ENCODE measurements around the gene CSNK2A2.
A peak's percentile ranks its signal among the peaks of the same experiment; 100 is the strongest.

Gene CSNK2A2

GRCh38 chr16:58129097-58129936, 68.6 kb downstream of the CSNK2A2 start, which contains the start of gene CFAP20:
TSS of gene CFAP20 (minus strand) at chr16:58129381. CDS start at chr16:58129115, 266 bp downstream.
- peak within 1 kb of the TSS; percentile 90 for H3K4me3 ChIP-seq (ENCODE audit: control insufficient read depth, low read depth, low read length)
- peak; percentile 100 for DNase-seq (ENCODE audit: low read depth)
- TF ChIP-seq CTCF (conservative IDR thresholded peaks at IDR 0.05; ENCODE audit: control insufficient read depth, insufficient read depth, low read depth, low read length), result no peak

GRCh38 chr16:58128711-58129096, 69.2 kb downstream of the CSNK2A2 start:
- DNase-seq (ENCODE audit: low read depth), result no peak
- no peak for TF ChIP-seq CTCF (conservative IDR thresholded peaks at IDR 0.05; ENCODE audit: control insufficient read depth, insufficient read depth, low read depth, low read length)
- H3K4me3 ChIP-seq (ENCODE audit: control insufficient read depth, low read depth, low read length), result peak overlapping the region; percentile 90

GRCh38 chr16:58128181-58128631, 69.7 kb downstream of the CSNK2A2 start:
- H3K4me3 ChIP-seq (ENCODE audit: control insufficient read depth, low read depth, low read length), result peak overlapping the region; percentile 90
- TF ChIP-seq CTCF (conservative IDR thresholded peaks at IDR 0.05; ENCODE audit: control insufficient read depth, insufficient read depth, low read depth, low read length), result no peak
- no peak for DNase-seq (ENCODE audit: low read depth)

- H3K4me3 ChIP-seq (ENCODE audit: control insufficient read depth, low read depth, low read length), result peak overlapping the region; percentile 90
- no peak for DNase-seq (ENCODE audit: low read depth)
- peak; percentile 30 for TF ChIP-seq CTCF (conservative IDR thresholded peaks at IDR 0.05; ENCODE audit: control insufficient read depth, insufficient read depth, low read depth, low read length)
These were observed 70.3 kb downstream of the CSNK2A2 start for GRCh38 chr16:58127634-58128033.

GRCh38 chr16:58127033-58127556, 70.8 kb downstream of the CSNK2A2 start:
- TF ChIP-seq CTCF (conservative IDR thresholded peaks at IDR 0.05; ENCODE audit: control insufficient read depth, insufficient read depth, low read depth, low read length), result peak; percentile 47
- H3K4me3 ChIP-seq (ENCODE audit: control insufficient read depth, low read depth, low read length), result peak overlapping the region; percentile 90
- peak; percentile 73 for DNase-seq (ENCODE audit: low read depth)

GRCh38 chr16:58126451-58126961, 71.4 kb downstream of the CSNK2A2 start:
- TF ChIP-seq CTCF (conservative IDR thresholded peaks at IDR 0.05; ENCODE audit: control insufficient read depth, insufficient read depth, low read depth, low read length), result no peak
- no peak overlapping the region for H3K4me3 ChIP-seq (ENCODE audit: control insufficient read depth, low read depth, low read length)
- no peak for DNase-seq (ENCODE audit: low read depth)
